HepG2 (cell line): ENCODE measurements around the gene ISG20L2. TPM values are rescaled to one million over a fixed set of nuclear protein-coding genes. Genes with fewer than 3 reads are reported as not detected.

Experiments
- ATM ChIP-seq: fragments of 450-650 bp; IDR thresholded peaks from 2 replicates; pipeline ENCODE4 v1.7.1; 2017; ENCODE audit warnings: mild to moderate bottlenecking, borderline replicate concordance
- CBX2 ChIP-seq, 2 experiments: fragments of 200-600 bp in 1 of 2; sonication (generic); formaldehyde crosslinking in 1 of 2; IDR thresholded peaks; 2 replicates each; pipeline versions ENCODE4 v1.7.0 to v1.8.1; 2018 to 2022; ENCODE audit warnings: low read depth in 2 of 2, low read length in 1 of 2, mild to moderate bottlenecking in 1 of 2, missing genetic modification reagents in 1 of 2
- CSRNP1 ChIP-seq: sonication (generic); formaldehyde crosslinking; IDR thresholded peaks from 2 replicates; pipeline ENCODE4 v1.8.1; 2023; ENCODE audit warnings: mild to moderate bottlenecking, missing genetic modification reagents
- DMTF1 ChIP-seq: sonication (generic); formaldehyde crosslinking; IDR thresholded peaks from 2 replicates; pipeline ENCODE4 v1.4.0; 2020; ENCODE audit warnings: mild to moderate bottlenecking, missing genetic modification reagents
- FOXP1 ChIP-seq, 2 experiments: fragments of 450-650 bp in 1 of 2; IDR thresholded peaks; 2 replicates each; pipeline ENCODE4 v1.6.1; 2017 to 2018; ENCODE audit warnings: antibody characterized with exemption in 1 of 2
- KDM1A ChIP-seq: IDR thresholded peaks from 2 replicates; pipeline ENCODE4 v1.6.1; 2016; ENCODE audit warnings: missing compliant biosample characterization
- MXD3 ChIP-seq: IDR thresholded peaks from 2 replicates; pipeline ENCODE4 v1.6.1; 2016; ENCODE audit warnings: mild to moderate bottlenecking, missing biosample characterization, missing genetic modification reagents
- PAX8 ChIP-seq: sonication (generic); formaldehyde crosslinking; IDR thresholded peaks from 2 replicates; pipeline ENCODE4 v1.8.0; 2022; ENCODE audit warnings: mild to moderate bottlenecking, missing genetic modification reagents, borderline replicate concordance
- SNAPC4 ChIP-seq: sonication (generic); formaldehyde crosslinking; IDR thresholded peaks from 2 replicates; pipeline ENCODE4 v1.4.0; 2020; ENCODE audit warnings: mild to moderate bottlenecking, missing genetic modification reagents
- TARDBP ChIP-seq: sonication (generic); formaldehyde crosslinking; IDR thresholded peaks from 2 replicates; pipeline ENCODE4 v1.8.0; 2022; ENCODE audit warnings: mild to moderate bottlenecking, missing genetic modification reagents
- THAP11 ChIP-seq: IDR thresholded peaks from 2 replicates; pipeline ENCODE4 v1.6.1; 2016; ENCODE audit warnings: missing biosample characterization, missing genetic modification reagents
- ZFP62 ChIP-seq: sonication (generic); formaldehyde crosslinking; IDR thresholded peaks from 2 replicates; pipeline ENCODE4 v1.4.0; 2020; ENCODE audit warnings: missing genetic modification reagents
- ZMAT3 ChIP-seq: sonication (generic); formaldehyde crosslinking; conservative IDR thresholded peaks from 2 replicates; pipeline ENCODE4 v1.7.0; 2021; ENCODE audit warnings: missing genetic modification reagents
- ZNF121 ChIP-seq: sonication (generic); formaldehyde crosslinking; IDR thresholded peaks from 2 replicates; pipeline ENCODE4 v1.5.0; 2020; ENCODE audit warnings: mild to moderate bottlenecking, missing genetic modification reagents
- ZNF24 ChIP-seq: fragments of 450-650 bp; IDR thresholded peaks from 2 replicates; pipeline ENCODE4 v1.6.1; 2017; ENCODE audit warnings: antibody characterized with exemption, mild to moderate bottlenecking
- ZNF556 ChIP-seq: sonication (generic); formaldehyde crosslinking; IDR thresholded peaks from 2 replicates; pipeline ENCODE4 v1.4.0; 2020; ENCODE audit warnings: mild to moderate bottlenecking, missing genetic modification reagents, borderline replicate concordance
- ZZZ3 ChIP-seq: sonication (generic); formaldehyde crosslinking; IDR thresholded peaks from 2 replicates; pipeline ENCODE4 v1.4.0; 2020; ENCODE audit warnings: missing genetic modification reagents, mild to moderate bottlenecking, borderline replicate concordance
- polyA plus RNA-seq, 8 experiments: library from polyadenylated mRNA; depleted of rRNA in 3 of 8; stranded (reverse) in 7 of 8; unstranded in 1 of 8; fragments of >200 nt; fragmentation: Illumina TruSeq in 4 of 8; extraction: Trizol in 4 of 8; gene quantifications; 2 replicates each; pipeline versions ENCODE4 v1.2.1 to v1.2.3, GENCODE V29; 2011 to 2016; ENCODE audit warnings: low read depth in 4 of 8, missing spikeins in 1 of 8, mixed read lengths in 1 of 8; ENCODE audit not compliant: insufficient read depth in 1 of 8
- total RNA-seq, 5 experiments: library from RNA; depleted of rRNA; stranded (reverse); fragments of >200 nt; fragmentation: Illumina TruSeq; extraction: Trizol; gene quantifications; 2 replicates each; pipeline ENCODE4 v1.2.3, GENCODE V29; 2016; ENCODE audit warnings: low read depth in 1 of 5
- TF ChIP-seq, protein P1 (sequence below): sonication (generic); formaldehyde crosslinking; IDR thresholded peaks from 2 replicates; pipeline ENCODE4 v1.5.0; 2020; ENCODE audit warnings: mild to moderate bottlenecking, missing genetic modification reagents

The ISG20L2 gene
- total and polyA plus RNA-seq, 2 of the 13 experiments (the other 11 are each of a cell fraction or from before 2014, with no cell fraction given), result 19.8 to 21.3 TPM

- peak; percentile 95; the same call in 1 of the 2 replicates for TF ChIP-seq ZZZ3 (CRISPR knock-in tag)
- TF ChIP-seq KDM1A, result no peak
- TF ChIP-seq ZMAT3, result no peak
- TF ChIP-seq THAP11 (CRISPR knock-in tag), result peak; percentile 99
- no peak for TF ChIP-seq ZNF24
- no peak for TF ChIP-seq DMTF1 (CRISPR knock-in tag)
- peak; percentile 94 for TF ChIP-seq TARDBP (CRISPR knock-in tag)
- TF ChIP-seq ZFP62 (CRISPR knock-in tag), result peak; percentile 78; the same call in 1 of the 2 replicates
- TF ChIP-seq PAX8 (CRISPR knock-in tag), result peak; percentile 91
- TF ChIP-seq SNAPC4 (CRISPR knock-in tag), result peak; percentile 83
- TF ChIP-seq ZNF556 (CRISPR knock-in tag), result peak; percentile 77
- TF ChIP-seq CBX2 (IDR thresholded peaks at IDR 0.05; ENCODE audit: low read depth, low read length), result no peak
- TF ChIP-seq CBX2 (CRISPR knock-in tag; IDR thresholded peaks at IDR 0.05; ENCODE audit: low read depth), result 0 out of 2 replicates have a peak, but pooled peaks have one; percentile 42
- TF ChIP-seq, protein P1, sequence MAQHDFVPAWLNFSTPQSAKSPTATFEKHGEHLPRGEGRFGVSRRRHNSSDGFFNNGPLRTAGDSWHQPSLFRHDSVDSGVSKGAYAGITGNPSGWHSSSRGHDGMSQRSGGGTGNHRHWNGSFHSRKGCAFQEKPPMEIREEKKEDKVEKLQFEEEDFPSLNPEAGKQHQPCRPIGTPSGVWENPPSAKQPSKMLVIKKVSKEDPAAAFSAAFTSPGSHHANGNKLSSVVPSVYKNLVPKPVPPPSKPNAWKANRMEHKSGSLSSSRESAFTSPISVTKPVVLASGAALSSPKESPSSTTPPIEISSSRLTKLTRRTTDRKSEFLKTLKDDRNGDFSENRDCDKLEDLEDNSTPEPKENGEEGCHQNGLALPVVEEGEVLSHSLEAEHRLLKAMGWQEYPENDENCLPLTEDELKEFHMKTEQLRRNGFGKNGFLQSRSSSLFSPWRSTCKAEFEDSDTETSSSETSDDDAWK (CRISPR knock-in tag), result no peak
- TF ChIP-seq ZNF121 (CRISPR knock-in tag), result no peak; the same call in 1 of the 2 replicates
- TF ChIP-seq ATM, result no peak
- peak; percentile 88 for TF ChIP-seq CSRNP1 (CRISPR knock-in tag)
- TF ChIP-seq FOXP1 (IDR thresholded peaks at IDR 0.05), result no peak
- TF ChIP-seq FOXP1 (CRISPR knock-in tag; IDR thresholded peaks at IDR 0.05), result no peak
- peak; percentile 89 for TF ChIP-seq MXD3 (CRISPR knock-in tag)
These were observed 12.3 kb upstream of the ISG20L2 start, which contains the start of gene MRPL24 (continued) for GRCh38 chr1:156740741-156741480.
